HL-60/S4 treated with retinoic acid at 250 ng/mL for 4 days and 3 days (cell line): Measurements from ENCODE around the gene ME3.

Source experiments
- in situ Hi-C: fragments of 300-500 bp; cut with MboI; formaldehyde crosslinking; loops from 2 replicates; pipeline ENCODE4 v1.7.0; 2022; ENCODE audit warnings: low sequenced_read_pairs

ME3 gene

DNA sequence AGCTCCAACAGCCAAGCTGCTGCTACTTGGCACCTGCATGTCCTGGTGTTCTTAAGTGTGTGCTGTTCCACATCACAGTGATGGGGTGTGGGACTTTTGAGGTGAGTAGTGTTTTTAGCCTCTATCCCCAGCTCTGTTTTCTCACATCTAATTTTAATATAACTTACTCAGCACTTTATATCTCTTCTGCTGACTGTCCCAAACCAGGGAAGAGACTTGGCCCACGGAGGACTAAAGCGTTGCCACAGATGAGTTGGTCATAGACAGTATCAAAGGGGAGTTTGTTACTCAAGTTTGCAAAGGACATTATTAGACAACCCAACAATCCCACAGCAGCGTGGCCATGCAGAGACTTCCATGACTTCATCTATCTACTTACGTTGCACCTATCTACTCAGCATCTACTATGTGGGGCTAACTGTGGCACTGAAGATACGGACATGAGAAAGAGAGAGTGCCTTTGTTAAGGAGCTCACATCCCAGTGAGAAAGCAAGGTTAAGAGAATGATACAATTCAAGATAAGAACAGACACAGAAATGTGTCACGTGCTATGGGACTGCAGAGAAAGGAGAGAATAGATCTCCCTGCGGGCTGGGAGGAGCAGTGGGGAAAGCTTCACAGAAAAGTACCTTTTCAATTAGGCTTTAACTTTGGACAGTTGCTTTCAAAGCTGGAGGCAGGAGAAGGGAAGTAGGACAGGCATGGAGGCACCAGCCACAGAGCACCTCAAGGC lies 82.4 kb downstream of the ME3 start:
- in situ Hi-C loops: no loop called here

DNA sequence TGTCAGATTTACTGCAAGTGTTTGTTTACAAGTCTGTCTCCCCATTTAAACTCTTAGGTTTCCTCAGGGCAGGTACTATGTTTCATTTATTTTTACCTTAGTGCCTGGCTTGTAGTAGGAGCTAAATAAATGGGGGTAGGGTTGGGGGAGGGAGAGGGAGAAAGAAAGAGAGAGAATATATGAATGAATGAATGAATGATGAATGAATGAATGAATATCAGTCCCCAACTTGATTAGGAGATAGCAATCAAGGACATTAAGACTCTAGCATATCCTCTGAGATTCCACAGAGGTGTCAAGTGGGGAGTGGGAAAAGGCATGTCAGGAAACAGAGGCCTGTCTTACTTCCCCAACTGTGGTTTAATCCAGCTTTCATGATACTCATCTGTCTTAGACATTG lies 83.2 kb downstream of the ME3 start:
- in situ Hi-C loops: no loop called here

DNA sequence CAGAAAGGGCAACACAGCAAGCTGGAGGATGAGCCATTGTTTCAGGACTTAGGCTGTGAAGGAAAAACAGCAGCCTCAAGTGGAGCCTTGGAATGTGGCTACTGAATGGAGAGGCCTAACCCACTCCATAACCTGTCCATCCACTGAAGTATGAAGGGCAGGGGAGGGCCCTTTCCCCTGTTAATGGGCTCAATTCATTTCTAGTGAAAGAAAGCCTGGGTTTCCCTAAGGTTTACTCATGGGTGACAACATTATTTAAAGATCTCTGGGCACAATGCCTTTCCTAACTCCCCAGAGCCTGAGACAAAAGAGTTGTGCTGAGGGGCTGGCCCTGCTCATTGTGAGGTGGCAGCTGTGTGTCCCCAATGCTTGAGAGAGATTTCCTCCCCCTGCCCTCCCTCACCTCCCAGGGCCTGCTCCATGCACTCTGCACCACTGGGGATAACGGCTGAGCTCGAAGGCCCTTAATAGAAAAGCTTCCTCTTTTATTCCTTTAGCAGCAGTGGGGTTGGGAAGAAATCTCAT lies 83.8 kb downstream of the ME3 start:
- in situ Hi-C loops: no loop called here

DNA sequence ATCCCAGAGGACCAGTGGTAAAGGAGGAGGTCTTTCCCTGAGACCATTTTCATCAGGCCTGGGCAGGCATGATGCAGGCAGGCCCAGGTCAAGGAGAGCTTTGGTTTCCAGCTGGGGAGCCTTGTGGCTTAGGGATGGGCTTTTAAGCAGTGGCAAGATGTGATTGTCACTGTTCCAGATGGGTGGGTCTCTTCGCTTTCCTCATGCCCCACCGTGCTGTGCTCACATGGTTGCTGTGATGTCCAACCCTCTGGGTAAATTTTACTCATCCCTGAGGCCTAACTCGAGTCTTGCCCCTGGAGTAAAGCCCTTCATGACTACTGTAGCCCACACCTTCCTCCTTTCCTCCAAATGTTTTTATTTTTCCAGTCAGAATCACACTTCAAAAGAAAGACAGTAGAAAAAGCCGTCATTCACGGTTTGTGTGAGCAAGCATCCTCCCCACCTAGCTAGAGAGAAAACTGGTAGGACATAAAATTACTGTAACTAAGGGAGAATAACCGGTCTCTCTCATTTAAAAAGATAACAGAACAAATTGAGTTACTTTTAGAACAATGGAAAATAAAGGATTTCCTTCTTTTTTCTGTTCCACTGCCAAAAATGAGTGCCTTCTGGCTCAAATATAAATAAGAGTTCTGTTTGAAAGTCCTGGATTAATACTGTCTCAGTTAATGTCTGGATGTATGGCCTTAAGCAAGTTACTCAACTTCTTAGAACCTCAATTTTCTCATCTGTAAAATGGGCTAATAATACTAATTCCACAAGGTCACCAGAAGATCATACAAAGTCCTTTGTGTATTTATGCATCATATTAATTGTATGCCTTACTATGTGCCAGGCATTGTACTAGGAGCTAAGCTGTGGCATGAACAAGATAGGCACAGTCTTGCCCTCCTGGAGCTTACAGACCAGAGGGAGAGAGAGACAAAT lies 84.9 kb downstream of the ME3 start:
- in situ Hi-C loops: no loop called here

DNA sequence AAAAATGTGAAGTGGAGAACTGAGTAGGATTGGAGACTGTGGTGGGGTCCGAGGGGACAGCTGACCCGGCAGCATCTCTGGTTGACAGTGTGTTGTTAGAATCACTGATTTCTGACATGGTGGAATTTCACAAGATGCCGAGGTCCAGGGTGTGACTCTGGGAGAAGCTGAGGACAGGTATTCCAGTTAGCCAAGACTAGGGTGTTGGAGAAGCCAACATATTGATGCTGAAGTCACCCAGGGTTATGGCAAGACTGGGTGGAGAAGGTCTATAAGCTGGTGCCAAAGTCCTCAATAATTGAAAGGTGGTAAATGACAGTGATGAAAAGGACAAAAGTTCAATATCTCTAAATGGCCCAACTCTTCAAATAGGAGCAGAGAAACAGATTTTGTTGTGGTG lies 86.1 kb downstream of the ME3 start:
- in situ Hi-C loops: no loop called here

DNA sequence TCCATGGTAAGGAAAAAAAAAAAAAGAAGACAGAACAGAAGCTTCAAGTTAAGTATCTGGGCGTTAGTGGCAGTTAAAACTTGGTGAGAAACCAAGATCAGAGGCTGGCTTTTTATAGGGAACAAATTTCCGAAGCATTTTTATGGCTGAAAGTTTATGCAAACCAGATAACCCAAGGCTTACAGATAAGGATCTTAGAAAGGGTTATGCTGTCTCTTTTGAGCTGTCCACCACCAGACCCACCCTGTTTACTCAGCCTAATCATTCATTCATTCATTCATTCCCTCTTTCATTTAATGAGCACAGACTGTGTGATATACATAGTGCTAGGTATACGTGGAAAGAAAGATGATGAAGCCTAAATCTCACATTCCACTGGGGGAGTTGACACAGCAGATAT lies 89.5 kb downstream of the ME3 start:
- in situ Hi-C loops: no loop called here

DNA sequence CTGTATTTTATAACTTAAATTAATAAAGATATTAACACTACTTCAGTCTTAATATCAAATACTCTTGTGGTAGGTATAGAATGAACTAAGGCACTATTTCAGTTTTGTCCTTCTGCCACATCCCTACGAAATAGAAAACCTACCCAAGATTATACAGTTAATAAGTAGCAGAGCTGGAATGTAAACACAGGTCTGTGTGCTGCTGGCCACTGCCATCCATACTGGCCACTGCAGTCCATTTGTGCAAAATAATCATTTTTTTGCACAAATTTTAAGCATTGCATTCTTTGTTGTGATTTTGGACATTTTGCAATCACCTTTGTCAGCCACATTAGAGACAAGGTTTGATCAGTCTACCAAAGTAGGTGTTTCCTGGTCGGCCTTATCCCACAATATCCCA lies 91.9 kb downstream of the ME3 start:
- in situ Hi-C loops: no loop called here

DNA sequence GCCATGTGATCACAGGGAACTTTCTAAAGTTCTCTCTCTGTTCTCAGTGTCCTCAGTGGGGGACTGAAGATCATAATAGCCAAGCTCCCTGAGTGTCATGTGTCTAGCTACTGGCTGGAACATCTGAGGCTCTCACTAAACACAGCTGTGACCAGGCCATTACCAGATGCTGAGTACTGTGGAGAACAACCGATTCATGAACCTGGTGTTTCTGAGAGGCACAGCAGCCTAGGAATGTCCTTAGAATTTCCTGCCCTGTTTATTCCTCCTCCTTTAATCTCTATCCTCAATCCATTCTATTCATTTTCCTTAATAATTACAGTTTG lies 93.0 kb downstream of the ME3 start:
- in situ Hi-C loops: no loop called here

DNA sequence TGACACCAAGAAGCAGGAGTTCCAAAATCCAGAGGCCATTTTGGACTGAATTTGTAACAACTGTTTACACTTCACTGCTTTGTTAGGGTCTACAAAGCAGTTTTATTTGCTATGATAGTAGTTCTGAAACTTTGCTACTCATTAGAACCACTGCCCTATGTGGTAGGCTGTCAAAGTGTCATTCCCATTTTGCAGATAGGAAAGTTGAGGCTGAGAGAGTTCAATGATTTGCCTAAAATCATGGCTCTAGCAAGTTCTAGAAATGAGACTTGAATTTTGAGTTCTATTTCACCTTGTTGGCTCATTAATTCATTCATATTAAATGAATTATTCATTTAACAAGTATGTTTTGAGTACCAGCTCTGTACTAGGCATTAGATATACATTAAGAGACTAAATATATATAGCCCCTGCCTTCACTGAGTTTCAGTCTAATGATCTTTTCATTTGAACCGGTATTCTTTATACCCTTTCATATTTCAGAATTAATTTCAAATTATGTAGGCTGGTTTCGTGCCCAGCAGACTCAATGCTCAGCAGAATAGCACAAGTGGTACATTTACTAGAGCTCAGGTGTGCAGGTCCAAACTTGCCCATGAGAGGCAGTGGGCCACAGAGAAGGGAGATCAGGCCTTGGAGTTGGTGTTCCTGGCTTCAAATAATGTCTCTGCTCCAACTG lies 93.5 kb downstream of the ME3 start:
- in situ Hi-C loops: no loop called here

DNA sequence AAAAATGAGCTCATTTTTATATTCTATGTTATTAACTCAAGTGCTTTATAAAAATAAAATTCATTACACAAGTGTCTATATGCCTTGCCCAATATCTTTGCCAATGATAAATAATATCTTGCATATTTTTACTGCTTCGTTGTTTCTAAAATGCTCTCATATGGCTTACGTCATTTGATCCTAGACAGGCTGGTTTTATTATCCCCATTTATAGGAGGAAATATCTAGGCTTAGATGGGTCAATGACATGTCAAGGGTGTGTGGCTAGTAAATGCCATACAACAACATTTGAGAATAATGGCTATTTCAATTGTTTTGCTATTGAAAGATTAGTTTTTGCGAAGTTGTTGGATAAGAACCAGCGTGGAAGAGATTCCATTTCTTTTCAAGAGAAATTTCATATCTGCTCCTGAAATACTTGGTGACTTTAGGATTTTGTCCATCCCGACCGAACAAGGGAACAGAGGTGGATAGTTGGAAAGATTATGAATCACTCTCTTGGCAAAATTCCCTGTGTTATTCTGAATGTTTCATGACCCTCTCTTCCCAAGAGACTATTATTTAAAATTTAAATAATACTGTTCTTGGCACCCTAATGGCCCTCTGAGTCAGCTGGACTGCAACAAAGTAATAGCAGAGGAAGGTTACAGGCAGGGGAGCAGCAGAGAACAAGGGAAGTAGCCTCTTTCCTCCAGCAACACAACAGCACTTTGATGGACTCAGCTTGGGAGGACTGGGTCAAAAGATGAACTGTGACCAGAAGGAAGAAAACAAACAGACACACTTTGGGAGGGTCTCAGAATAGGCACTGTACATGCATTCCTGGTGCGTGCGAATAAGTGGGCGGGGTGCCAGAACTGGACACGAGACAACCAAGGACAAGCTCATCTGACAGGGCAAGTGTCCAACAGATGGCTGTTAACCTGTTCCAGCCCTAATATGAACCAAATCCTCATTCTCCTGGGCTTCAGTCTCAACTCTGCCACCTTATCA lies 94.5 kb downstream of the ME3 start:
- in situ Hi-C loops: no loop called here

DNA sequence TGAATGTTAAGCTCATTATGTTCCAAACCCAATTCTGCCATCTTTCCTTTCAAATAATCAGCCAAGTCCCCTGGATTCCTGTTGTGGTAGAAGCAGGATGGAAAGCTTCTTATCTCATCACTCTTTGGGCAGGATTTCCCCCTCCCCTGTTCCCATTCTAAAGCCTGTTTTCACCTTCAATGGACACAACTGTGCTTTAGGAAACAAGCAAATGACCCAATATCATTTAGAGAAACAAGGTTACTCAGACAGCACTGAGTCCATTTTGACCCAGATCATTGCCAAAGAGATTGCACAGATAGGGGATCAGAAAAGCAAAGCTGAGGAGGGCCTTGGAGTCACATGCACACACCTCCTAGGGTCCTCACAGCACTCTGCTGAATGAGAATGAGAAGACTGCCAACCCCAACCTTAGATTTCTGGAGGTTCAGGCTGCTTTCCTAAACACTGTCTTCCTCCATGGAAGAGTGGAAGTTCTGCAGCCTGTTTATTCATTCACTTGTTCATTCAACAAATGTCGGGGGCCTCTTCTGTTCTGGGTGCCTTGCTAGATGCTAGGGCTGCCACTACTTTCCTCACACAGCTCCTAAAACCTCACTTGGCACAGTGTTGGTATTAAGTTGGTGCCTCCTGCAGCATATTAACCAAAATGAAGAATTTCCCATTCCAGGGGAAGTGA lies 95.3 kb downstream of the ME3 start:
- in situ Hi-C loops: no loop called here

DNA sequence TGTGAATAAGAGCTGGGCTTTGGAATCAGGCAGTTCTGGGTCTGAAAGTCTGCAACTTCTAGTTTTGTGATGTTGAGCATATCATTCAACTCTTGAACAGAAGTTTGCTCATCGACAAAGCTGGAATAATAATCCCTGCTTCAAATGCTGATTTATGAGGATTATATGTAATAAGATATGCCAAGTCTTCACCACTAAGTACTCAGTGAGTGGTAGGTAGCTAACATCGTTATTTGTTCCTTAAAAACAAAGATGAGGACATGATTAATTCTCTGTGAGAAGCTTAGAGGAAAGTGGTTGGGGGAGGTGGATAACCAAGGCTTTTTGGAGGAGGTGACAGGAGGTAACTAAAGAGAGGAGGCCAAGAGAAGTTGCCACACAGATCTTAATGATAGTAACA lies 96.5 kb downstream of the ME3 start:
- in situ Hi-C loops: no loop called here

DNA sequence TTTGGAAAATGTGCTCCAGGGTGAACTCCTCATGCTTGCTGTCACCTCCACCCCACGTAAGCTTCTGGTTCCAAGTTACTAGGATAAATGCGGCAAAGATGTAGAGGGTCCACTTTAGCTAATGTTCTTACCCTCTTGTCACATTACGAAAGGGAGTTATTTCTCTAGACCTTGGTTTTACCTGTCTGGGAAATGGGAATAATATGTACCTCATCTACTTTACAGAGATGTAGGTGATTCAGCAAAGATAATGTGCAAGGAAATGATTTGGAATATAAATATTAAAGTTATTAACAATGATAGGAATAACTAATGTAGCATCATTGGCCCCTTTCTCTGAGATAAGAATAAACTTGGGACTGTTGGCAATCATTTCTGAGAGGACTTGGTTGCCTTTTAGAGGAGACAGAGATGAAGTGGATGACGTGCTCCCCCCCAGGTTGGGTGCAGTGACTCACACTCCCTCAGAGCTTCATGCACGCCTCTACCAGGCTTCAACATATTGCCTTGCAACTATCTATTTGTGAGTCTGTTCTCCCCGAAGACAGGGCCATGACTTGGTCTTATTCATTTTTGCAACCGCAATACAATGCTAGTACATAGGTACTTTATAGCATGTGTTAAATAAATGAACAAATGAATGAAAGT lies 97.1 kb downstream of the ME3 start:
- in situ Hi-C loops: no loop called here

DNA sequence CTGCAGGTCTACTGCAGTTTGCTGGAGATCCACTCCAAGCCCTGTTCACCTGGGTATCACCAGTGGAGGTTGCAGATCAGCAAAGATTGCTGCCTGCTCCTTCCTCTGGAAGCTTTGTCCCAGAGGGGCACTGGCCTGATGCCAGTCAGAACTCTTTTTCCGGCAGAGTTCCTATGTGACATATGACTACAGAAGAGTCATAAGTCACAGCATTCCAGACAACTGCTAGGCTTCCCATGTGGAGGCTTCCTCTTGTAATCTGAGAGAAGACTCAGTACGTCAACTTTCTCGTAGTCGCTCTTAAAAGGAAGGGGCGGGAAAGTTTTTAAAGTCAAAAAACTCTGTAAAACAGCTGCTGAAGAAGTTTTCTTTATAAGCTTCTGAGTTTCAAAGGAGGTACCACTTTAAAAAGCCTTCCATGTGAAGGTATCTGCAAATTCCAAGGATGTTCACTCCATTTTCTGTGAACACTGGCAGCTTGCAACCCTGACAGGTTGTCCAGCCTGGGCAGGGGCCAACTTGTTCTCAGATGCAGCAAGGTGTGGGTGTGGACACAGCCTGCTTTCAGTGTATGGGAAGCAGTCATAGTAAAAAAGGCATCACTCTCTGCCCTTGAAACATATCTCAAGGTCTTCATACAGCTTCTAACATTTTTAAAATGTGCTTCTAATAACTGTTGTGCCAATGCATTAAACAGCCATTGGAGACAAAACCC lies 97.8 kb downstream of the ME3 start:
- in situ Hi-C loops: no loop called here

DNA sequence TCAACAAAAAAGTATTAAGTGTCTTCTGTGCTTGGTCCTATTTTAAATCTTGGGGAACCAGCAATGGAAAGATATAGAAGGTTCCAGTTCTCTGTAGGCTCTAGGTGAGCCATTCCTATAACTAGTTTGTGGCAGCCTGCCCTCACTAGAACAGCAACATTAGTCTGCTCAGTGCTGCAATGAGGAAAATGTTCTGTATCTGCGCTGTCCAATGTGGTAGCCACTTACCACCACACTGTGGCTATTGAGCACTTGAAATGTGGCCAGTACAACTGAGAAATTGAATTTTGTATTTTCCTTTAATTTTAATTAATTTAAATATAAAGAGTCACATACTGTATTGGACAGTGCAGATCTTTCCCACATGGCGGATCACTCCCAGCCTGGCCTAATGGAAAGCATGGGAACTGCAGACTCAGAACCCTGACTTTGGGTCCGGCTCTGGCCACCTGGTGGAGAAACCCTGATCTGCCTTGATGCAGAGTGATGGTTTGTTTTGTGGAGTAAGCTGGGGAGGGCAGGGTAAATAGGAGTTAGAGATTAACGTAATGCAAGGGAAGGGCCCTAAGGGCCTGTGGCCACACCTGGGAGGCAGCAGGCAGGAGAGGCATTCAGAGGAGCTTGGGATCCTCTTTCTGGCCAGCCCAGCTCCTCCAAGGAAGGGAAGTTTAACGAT lies 101.0 kb downstream of the ME3 start:
- in situ Hi-C loops: no loop called here

DNA sequence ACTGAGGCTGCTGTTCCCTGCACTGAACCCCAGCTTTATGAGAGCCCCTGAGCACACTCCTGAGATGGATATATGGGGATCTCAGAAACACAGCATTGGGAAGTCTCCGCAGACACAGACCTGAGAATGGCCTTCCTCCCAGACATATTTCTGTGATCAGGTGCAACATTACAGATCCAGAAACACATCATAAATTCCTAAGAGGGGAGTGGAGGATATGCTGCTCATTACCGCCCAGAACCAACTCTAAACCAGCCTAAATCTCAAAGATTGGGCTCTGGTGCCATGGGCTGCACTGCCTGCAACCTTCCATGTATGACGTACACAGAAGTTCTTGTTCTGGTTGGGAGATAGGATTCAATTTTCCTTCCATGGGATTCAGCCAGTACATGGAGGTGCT lies 102.0 kb downstream of the ME3 start:
- in situ Hi-C loops: no loop called here

DNA sequence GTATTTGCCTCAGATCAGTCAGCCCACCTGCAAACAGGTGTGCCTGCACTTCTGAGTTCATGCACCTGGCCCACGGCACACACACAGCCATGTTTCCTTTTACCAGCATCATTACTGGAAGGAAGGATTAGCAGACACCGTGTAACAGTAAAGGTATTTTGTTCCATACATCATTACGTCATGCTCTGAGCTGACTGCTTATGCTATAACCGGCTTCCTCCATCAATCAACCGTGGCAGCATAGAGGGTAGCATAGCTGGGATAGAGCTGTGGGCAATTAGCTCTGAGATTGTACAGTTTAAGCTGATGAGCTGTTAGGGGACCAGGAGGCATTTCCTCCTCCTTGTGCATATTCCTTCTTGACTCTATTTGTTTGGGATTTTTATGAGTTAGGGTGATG lies 102.4 kb downstream of the ME3 start:
- in situ Hi-C loops: no loop called here

DNA sequence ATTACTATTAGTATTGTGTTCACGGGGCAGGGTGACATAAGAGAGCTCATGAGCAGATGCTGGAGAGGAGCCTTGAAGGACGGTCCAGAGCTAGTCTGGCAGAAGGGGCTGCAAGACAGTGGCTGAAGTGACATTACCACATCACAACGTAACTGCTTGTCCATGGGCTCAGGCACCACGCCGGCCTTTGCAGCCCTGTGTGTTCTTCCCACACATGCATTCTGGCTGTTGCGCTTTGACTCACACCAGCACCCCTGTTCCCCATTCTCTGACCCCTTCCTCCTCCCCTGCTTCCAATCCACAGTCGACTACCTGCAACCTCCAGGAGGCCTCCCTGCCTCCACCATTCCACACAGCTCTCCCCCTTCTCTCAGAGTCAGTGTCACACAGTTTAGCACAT lies 103.3 kb downstream of the ME3 start:
- in situ Hi-C loops: no loop called here
